GM23248 (cell line): ENCODE measurements around the gene ARMH4. TPM values are rescaled to one million over a fixed set of nuclear protein-coding genes. Genes with fewer than 3 reads are reported as not detected.

Source experiments
- DNase-seq: peaks from one replicate; pipeline ENCODE4 v3.0.0-alpha.2; 2015
- H2AFZ ChIP-seq: fragments of 200-600 bp; sonication (generic); 2 replicates; pipeline ENCODE4 v1.6.1; 2016; ENCODE audit warnings: antibody characterized with exemption
- H3F3A ChIP-seq: fragments of 200-600 bp; sonication (generic); 2 replicates; pipeline ENCODE4 v1.6.1; 2016; ENCODE audit warnings: mild to moderate bottlenecking, antibody characterized with exemption, mixed run types; ENCODE audit not compliant: insufficient read depth
- H3K27ac ChIP-seq: fragments of 200-600 bp; sonication (generic); 2 replicates; pipeline ENCODE4 v1.5.1; 2016; ENCODE audit warnings: mild to moderate bottlenecking
- H3K27me3 ChIP-seq: fragments of 200-600 bp; sonication (generic); replicated peaks from 2 replicates; pipeline ENCODE4 v1.6.1; 2016; ENCODE audit warnings: mild to moderate bottlenecking; ENCODE audit not compliant: insufficient read depth
- H3K36me3 ChIP-seq: fragments of 200-600 bp; sonication (generic); 2 replicates; pipeline ENCODE4 v1.6.1; 2016; ENCODE audit warnings: low read depth, mild to moderate bottlenecking
- H3K4me1 ChIP-seq: fragments of 200-600 bp; sonication (generic); 2 replicates; pipeline ENCODE4 v1.6.1; 2016; ENCODE audit warnings: mild to moderate bottlenecking; ENCODE audit not compliant: insufficient read depth
- H3K4me2 ChIP-seq: fragments of 200-600 bp; sonication (generic); one replicate; pipeline ENCODE4 v1.6.1; 2016; ENCODE audit warnings: mild to moderate bottlenecking; ENCODE audit not compliant: unreplicated experiment
- H3K4me3 ChIP-seq: fragments of 200-600 bp; sonication (generic); 2 replicates; pipeline ENCODE4 v1.5.1; 2016; ENCODE audit warnings: mild to moderate bottlenecking
- H3K79me2 ChIP-seq: fragments of 200-600 bp; sonication (generic); 2 replicates; pipeline ENCODE4 v1.6.1; 2016; ENCODE audit warnings: mild to moderate bottlenecking; ENCODE audit not compliant: insufficient read depth
- H3K9ac ChIP-seq: fragments of 200-600 bp; sonication (generic); 2 replicates; pipeline ENCODE4 v1.6.1; 2016; ENCODE audit warnings: mild to moderate bottlenecking
- H3K9me2 ChIP-seq: fragments of 200-600 bp; sonication (generic); 2 replicates; pipeline ENCODE4 v1.6.1; 2016; ENCODE audit warnings: mixed run types, mild to moderate bottlenecking, moderate library complexity; ENCODE audit not compliant: insufficient read depth
- H3K9me3 ChIP-seq: fragments of 200-600 bp; sonication (generic); one replicate; pipeline ENCODE4 v1.6.1; 2017; ENCODE audit warnings: low read depth
- H4K20me1 ChIP-seq: fragments of 200-600 bp; sonication (generic); 2 replicates; pipeline ENCODE4 v1.6.0; 2016; ENCODE audit not compliant: insufficient read depth
- EZH2 ChIP-seq: fragments of 200-600 bp; sonication (generic); IDR thresholded peaks from 2 replicates; pipeline ENCODE4 v1.6.1; 2018; ENCODE audit warnings: antibody characterized with exemption, mild to moderate bottlenecking; ENCODE audit not compliant: insufficient read depth, poor library complexity, severe bottlenecking
- EZH2phosphoT487 ChIP-seq: fragments of 200-600 bp; sonication (generic); IDR thresholded peaks from 2 replicates; pipeline ENCODE4 v1.6.1; 2018; ENCODE audit warnings: antibody characterized with exemption, moderate library complexity, mild to moderate bottlenecking, low read depth; ENCODE audit not compliant: insufficient read depth
- WGBS, 2 experiments: methylation state at CpG; one replicate each; pipeline ENCODE4 v1.1.6; 2015 to 2017; ENCODE audit warnings: low lambda C conversion rate in 2 of 2, low coverage in 1 of 2; ENCODE audit errors: missing lambda C conversion rate in 2 of 2; 5-methylcytosine and 5-hydroxymethylcytosine counted together
- in situ Hi-C: fragments of 300-500 bp; cut with MboI; formaldehyde crosslinking; loops from 2 replicates; pipeline ENCODE4 v1.15.0; 2020
- polyA plus RNA-seq: library from polyadenylated mRNA; unstranded; fragments of >200 nt; fragmentation: Nextera tagmentation; extraction: Ambion mirVana; gene quantifications from 2 replicates; pipeline ENCODE4 v1.2.1, GENCODE V29; 2016
- total RNA-seq: library from RNA; depleted of rRNA; stranded (reverse); fragments of >200 nt; shearing (Covaris generic); gene quantifications from 2 replicates; pipeline ENCODE4 v1.2.3, GENCODE V29; 2014

The ARMH4 gene
- total and polyA plus RNA-seq, 2 experiments from 2014 or later, result 2.9 to 8.7 TPM

DNA sequence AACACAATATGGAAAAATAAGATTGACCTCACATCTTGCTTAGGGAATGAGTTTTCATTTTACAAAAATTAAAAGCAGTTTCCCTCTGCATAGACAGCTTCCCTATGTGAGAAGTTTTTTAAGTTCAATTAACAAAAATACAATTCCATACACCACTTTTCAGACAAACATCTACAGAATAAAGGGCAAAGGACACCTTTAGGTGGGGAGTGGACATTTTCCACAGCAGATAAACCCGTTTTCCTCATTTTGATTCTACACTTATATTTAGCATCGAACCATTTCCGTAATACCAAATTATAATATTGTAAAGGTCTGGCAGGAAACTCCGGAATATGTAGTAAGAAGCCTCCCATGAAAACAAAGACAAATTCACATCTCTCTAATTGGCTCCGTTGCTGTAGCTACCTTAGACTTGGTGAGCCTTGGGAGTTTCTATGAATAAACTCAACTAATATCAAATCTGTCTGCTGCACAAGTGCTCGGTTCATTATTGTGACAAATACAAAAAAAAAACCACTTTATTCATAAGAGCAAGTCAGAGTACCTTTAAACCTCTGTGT is 1.7 kb downstream of the ARMH4 start:
- Histone ChIP-seq H3K36me3 (no peaks in the 10 kb centered on the region), H3K9ac (no peak overlapping the region), H3K9me2 (no peaks in the 10 kb centered on the region), H3K79me2 (no peaks in the 10 kb centered on the region), H3K4me3 (no peak overlapping the region), H3K27me3 (peaks cover 6% of the 10 kb centered on the region; the same call in 1 of the 2 replicates), H3K4me1 (0 out of 2 replicates have a peak, but pooled peaks cover 5% of the 10 kb centered on the region), H4K20me1 (no peaks in the 10 kb centered on the region), H3K9me3 (no peaks in the 10 kb centered on the region), H2AFZ (no peak overlapping the region), H3F3A (no peaks in the 10 kb centered on the region), H3K27ac (no peak overlapping the region), H3K4me2 (no peak overlapping the region)
- TF ChIP-seq EZH2 (no peak), EZH2phosphoT487 (no peak)
- no peak for DNase-seq
- in situ Hi-C loops, result no loop called here
- WGBS, 2 experiments, result 94 to 96% methylated on average over 6 of the region's 6 CpGs

DNA sequence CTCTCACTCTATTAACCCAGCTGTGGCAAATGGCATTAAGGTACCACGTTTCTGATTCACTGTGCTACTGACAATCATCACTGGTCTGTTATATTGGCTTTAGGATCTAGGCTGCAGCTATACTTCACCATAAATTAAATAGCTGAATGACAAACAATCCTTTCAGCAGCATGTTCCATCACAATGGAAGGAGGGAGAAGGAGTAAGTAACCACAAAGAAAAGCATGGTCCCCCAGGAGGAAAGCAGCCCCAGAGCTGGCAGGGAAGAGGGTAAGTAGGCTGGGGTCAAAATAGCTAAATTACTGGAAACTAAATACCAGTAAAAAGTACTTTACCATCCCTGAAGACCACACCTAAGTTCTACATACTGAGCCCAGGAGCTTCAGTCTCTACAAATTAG is 2.8 kb downstream of the ARMH4 start:
- Histone ChIP-seq H2AFZ (no peak overlapping the region), H3K27me3 (peaks cover 6% of the 10 kb centered on the region; the same call in 1 of the 2 replicates), H3K36me3 (no peaks in the 10 kb centered on the region), H3K9me3 (no peaks in the 10 kb centered on the region), H3F3A (no peaks in the 10 kb centered on the region), H3K9me2 (no peaks in the 10 kb centered on the region), H3K4me2 (no peak overlapping the region), H3K79me2 (no peaks in the 10 kb centered on the region), H3K27ac (no peak overlapping the region), H4K20me1 (no peaks in the 10 kb centered on the region), H3K4me1 (0 out of 2 replicates have a peak, but pooled peaks cover 5% of the 10 kb centered on the region), H3K9ac (no peak overlapping the region), H3K4me3 (no peak overlapping the region)
- 81 to 86% methylated on average over 1 of the region's 1 CpG for WGBS, 2 experiments
- DNase-seq, result no peak
- in situ Hi-C loops, result no loop called here
- TF ChIP-seq EZH2phosphoT487, result no peak
- no peak for TF ChIP-seq EZH2

DNA sequence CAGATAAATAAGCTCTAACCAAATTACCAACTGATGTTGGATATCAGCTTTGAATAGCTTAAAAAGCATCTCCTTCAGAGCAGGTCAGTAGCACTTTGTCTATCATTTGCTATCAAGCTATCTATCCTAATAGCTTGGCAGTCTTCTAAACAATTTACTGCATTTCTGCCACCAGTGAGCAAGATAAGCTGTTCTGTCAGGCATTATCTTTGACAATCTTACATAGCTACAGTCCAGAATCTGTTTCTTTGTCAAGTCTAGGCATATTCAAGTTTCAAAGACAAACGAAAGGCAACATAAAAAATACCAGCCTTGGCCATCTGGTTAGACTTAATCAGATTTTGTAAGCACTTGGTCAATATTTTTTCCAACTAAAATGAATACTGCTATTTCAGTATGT is 5.6 kb downstream of the ARMH4 start:
- Histone ChIP-seq H3K4me2 (no peak overlapping the region), H3K4me3 (no peak overlapping the region), H3K9me2 (no peaks in the 10 kb centered on the region), H3F3A (no peaks in the 10 kb centered on the region), H2AFZ (no peak overlapping the region), H3K9ac (no peak overlapping the region), H3K27ac (no peak overlapping the region), H3K9me3 (no peaks in the 10 kb centered on the region), H4K20me1 (no peaks in the 10 kb centered on the region), H3K27me3 (peaks cover 6% of the 10 kb centered on the region; the same call in 1 of the 2 replicates), H3K79me2 (no peaks in the 10 kb centered on the region), H3K36me3 (no peaks in the 10 kb centered on the region), H3K4me1 (no peaks in the 10 kb centered on the region)
- in situ Hi-C loops, result no loop called here
- TF ChIP-seq EZH2, result no peak
- no peak for TF ChIP-seq EZH2phosphoT487
- no peak for DNase-seq
- WGBS, 2 experiments, result 21 to 41% methylated on average over 1 of the region's 1 CpG

DNA sequence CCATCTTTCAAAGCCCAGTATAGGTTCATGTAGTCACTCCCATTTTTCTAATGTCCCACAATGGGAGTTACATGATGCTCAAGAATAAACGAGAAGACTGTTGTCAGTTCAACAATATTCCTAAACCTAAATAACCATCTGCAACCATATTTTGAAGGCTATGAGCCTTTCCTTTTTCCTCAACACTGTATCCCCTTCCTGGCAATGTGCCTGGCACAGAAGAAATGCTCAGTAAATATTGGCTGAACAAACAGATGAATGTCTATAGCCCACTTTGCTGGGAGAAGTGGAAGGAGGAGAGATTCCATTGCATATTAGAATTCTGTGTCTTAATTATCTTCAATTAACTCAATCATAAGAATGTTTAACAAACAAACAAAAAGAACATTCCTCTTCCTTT is 6.1 kb downstream of the ARMH4 start:
- Histone ChIP-seq H3K27me3 (peaks cover 6% of the 10 kb centered on the region; the same call in 1 of the 2 replicates), H2AFZ (no peak overlapping the region), H3K4me2 (no peak overlapping the region), H4K20me1 (no peaks in the 10 kb centered on the region), H3K9me3 (no peaks in the 10 kb centered on the region), H3K27ac (no peak overlapping the region), H3F3A (no peaks in the 10 kb centered on the region), H3K79me2 (no peaks in the 10 kb centered on the region), H3K9ac (no peak overlapping the region), H3K36me3 (no peaks in the 10 kb centered on the region), H3K9me2 (no peaks in the 10 kb centered on the region), H3K4me1 (no peaks in the 10 kb centered on the region), H3K4me3 (no peak overlapping the region)
- WGBS, 2 experiments, result 9 to 12% methylated on average over 1 of the region's 1 CpG
- no peak for DNase-seq
- TF ChIP-seq EZH2, result no peak
- no peak for TF ChIP-seq EZH2phosphoT487
- in situ Hi-C loops, result no loop called here
